ENCODE results near the gene TAS2R16.
"Not testable (repeated sequence)": the region's sequence is repeated elsewhere in the genome, so short reads cannot be mapped to it uniquely, and the experiment has no call there.

Gene TAS2R16

GRCh38 chr7:122983261-122983660 lies 12.2 kb downstream of the TAS2R16 start:
- Histone ChIP-seq H3K27me3 (ENCODE audit: control insufficient read depth in 1 of 2, insufficient read depth in 2 of 2, low read length in 2 of 2) (no peaks in the 10 kb centered on the region), H3K9ac (ENCODE audit: low read depth in 1 of 2, low read length in 2 of 2) (no peak overlapping the region)

GRCh38 chr7:122975341-122975740 lies 20.2 kb downstream of the TAS2R16 start:
- no peak overlapping the region for H3K4me3 ChIP-seq (ENCODE audit: low read depth in 1 of 2, low read length in 2 of 2)
- no peak overlapping the region for H3K9ac ChIP-seq (ENCODE audit: low read depth in 1 of 2, low read length in 2 of 2)
- H3K27ac ChIP-seq (ENCODE audit: low read depth, low read length): no peak overlapping the region
- no peaks in the 10 kb centered on the region for H3K9me3 ChIP-seq (ENCODE audit: control insufficient read depth in 1 of 2, low read length in 2 of 2)
- no peaks in the 10 kb centered on the region for H3K36me3 ChIP-seq (ENCODE audit: control insufficient read depth in 1 of 2, insufficient read depth in 2 of 2, low read length in 2 of 2)
- no peaks in the 10 kb centered on the region for H3K27me3 ChIP-seq (ENCODE audit: control insufficient read depth in 1 of 2, insufficient read depth in 2 of 2, low read length in 2 of 2)
- no peaks in the 10 kb centered on the region for H3K4me1 ChIP-seq (ENCODE audit: control insufficient read depth in 1 of 2, insufficient read depth in 2 of 2, low read length in 2 of 2)

More at GRCh38 chr7:122983261-122983660, 12.2 kb downstream of the TAS2R16 start:
- no peaks in the 10 kb centered on the region for H3K9me3 ChIP-seq (ENCODE audit: control insufficient read depth in 1 of 2, low read length in 2 of 2)
- H3K4me3 ChIP-seq (ENCODE audit: low read depth in 1 of 2, low read length in 2 of 2): no peak overlapping the region
- H3K4me1 ChIP-seq (ENCODE audit: control insufficient read depth in 1 of 2, insufficient read depth in 2 of 2, low read length in 2 of 2): no peaks in the 10 kb centered on the region
- H3K27ac ChIP-seq (ENCODE audit: low read depth, low read length): no peak overlapping the region
- H3K36me3 ChIP-seq (ENCODE audit: control insufficient read depth in 1 of 2, insufficient read depth in 2 of 2, low read length in 2 of 2): no peaks in the 10 kb centered on the region

GRCh38 chr7:122974229-122974628 lies 21.3 kb downstream of the TAS2R16 start:
- Histone ChIP-seq H3K27ac (ENCODE audit: low read depth, low read length) (no peak overlapping the region), H3K9ac (ENCODE audit: low read depth in 1 of 2, low read length in 2 of 2) (no peak overlapping the region), H3K9me3 (ENCODE audit: control insufficient read depth in 1 of 2, low read length in 2 of 2) (no peaks in the 10 kb centered on the region), H3K27me3 (ENCODE audit: control insufficient read depth in 1 of 2, insufficient read depth in 2 of 2, low read length in 2 of 2) (no peaks in the 10 kb centered on the region), H3K36me3 (ENCODE audit: control insufficient read depth in 1 of 2, insufficient read depth in 2 of 2, low read length in 2 of 2) (no peaks in the 10 kb centered on the region), H3K4me3 (ENCODE audit: low read depth in 1 of 2, low read length in 2 of 2) (no peak overlapping the region), H3K4me1 (ENCODE audit: control insufficient read depth in 1 of 2, insufficient read depth in 2 of 2, low read length in 2 of 2) (no peaks in the 10 kb centered on the region)

GRCh38 chr7:122972056-122972455 lies 23.4 kb downstream of the TAS2R16 start:
- Histone ChIP-seq H3K9ac (ENCODE audit: low read depth in 1 of 2, low read length in 2 of 2) (no peak overlapping the region), H3K36me3 (ENCODE audit: control insufficient read depth in 1 of 2, insufficient read depth in 2 of 2, low read length in 2 of 2) (no peaks in the 10 kb centered on the region), H3K4me1 (ENCODE audit: control insufficient read depth in 1 of 2, insufficient read depth in 2 of 2, low read length in 2 of 2) (no peaks in the 10 kb centered on the region), H3K4me3 (ENCODE audit: low read depth in 1 of 2, low read length in 2 of 2) (no peak overlapping the region), H3K9me3 (ENCODE audit: control insufficient read depth in 1 of 2, low read length in 2 of 2) (no peaks in the 10 kb centered on the region), H3K27me3 (ENCODE audit: control insufficient read depth in 1 of 2, insufficient read depth in 2 of 2, low read length in 2 of 2) (no peaks in the 10 kb centered on the region), H3K27ac (ENCODE audit: low read depth, low read length) (no peak overlapping the region)

- Histone ChIP-seq H3K27me3 (ENCODE audit: control insufficient read depth in 1 of 2, insufficient read depth in 2 of 2, low read length in 2 of 2) (no peaks in the 10 kb centered on the region), H3K36me3 (ENCODE audit: control insufficient read depth in 1 of 2, insufficient read depth in 2 of 2, low read length in 2 of 2) (no peaks in the 10 kb centered on the region), H3K9ac (ENCODE audit: low read depth in 1 of 2, low read length in 2 of 2) (no peak overlapping the region), H3K27ac (ENCODE audit: low read depth, low read length) (no peak overlapping the region), H3K9me3 (ENCODE audit: control insufficient read depth in 1 of 2, low read length in 2 of 2) (no peaks in the 10 kb centered on the region), H3K4me1 (ENCODE audit: control insufficient read depth in 1 of 2, insufficient read depth in 2 of 2, low read length in 2 of 2) (no peaks in the 10 kb centered on the region), H3K4me3 (ENCODE audit: low read depth in 1 of 2, low read length in 2 of 2) (no peak overlapping the region)
These were observed 24.5 kb downstream of the TAS2R16 start for GRCh38 chr7:122970740-122971725.

GRCh38 chr7:122968389-122968788 lies 27.1 kb downstream of the TAS2R16 start:
- Histone ChIP-seq H3K9me3 (ENCODE audit: control insufficient read depth in 1 of 2, low read length in 2 of 2) (no peaks in the 10 kb centered on the region), H3K4me3 (ENCODE audit: low read depth in 1 of 2, low read length in 2 of 2) (no peak overlapping the region), H3K4me1 (ENCODE audit: control insufficient read depth in 1 of 2, insufficient read depth in 2 of 2, low read length in 2 of 2) (no peaks in the 10 kb centered on the region), H3K27ac (ENCODE audit: low read depth, low read length) (no peak overlapping the region), H3K27me3 (ENCODE audit: control insufficient read depth in 1 of 2, insufficient read depth in 2 of 2, low read length in 2 of 2) (no peaks in the 10 kb centered on the region), H3K9ac (ENCODE audit: low read depth in 1 of 2, low read length in 2 of 2) (no peak overlapping the region), H3K36me3 (ENCODE audit: control insufficient read depth in 1 of 2, insufficient read depth in 2 of 2, low read length in 2 of 2) (no peaks in the 10 kb centered on the region)

- Histone ChIP-seq H3K27ac (ENCODE audit: low read depth, low read length) (no peak overlapping the region), H3K27me3 (ENCODE audit: control insufficient read depth in 1 of 2, insufficient read depth in 2 of 2, low read length in 2 of 2) (no peaks in the 10 kb centered on the region), H3K36me3 (ENCODE audit: control insufficient read depth in 1 of 2, insufficient read depth in 2 of 2, low read length in 2 of 2) (no peaks in the 10 kb centered on the region), H3K4me3 (ENCODE audit: low read depth in 1 of 2, low read length in 2 of 2) (no peak overlapping the region), H3K9ac (ENCODE audit: low read depth in 1 of 2, low read length in 2 of 2) (no peak overlapping the region), H3K9me3 (ENCODE audit: control insufficient read depth in 1 of 2, low read length in 2 of 2) (no peaks in the 10 kb centered on the region), H3K4me1 (ENCODE audit: control insufficient read depth in 1 of 2, insufficient read depth in 2 of 2, low read length in 2 of 2) (no peaks in the 10 kb centered on the region)
These were observed 30.2 kb downstream of the TAS2R16 start for GRCh38 chr7:122965306-122965705.

GRCh38 chr7:122953678-122954077 lies 41.8 kb downstream of the TAS2R16 start:
- not testable (repeated sequence) for H3K36me3 ChIP-seq (ENCODE audit: control insufficient read depth in 1 of 2, insufficient read depth in 2 of 2, low read length in 2 of 2); H3K27me3 ChIP-seq (ENCODE audit: control insufficient read depth in 1 of 2, insufficient read depth in 2 of 2, low read length in 2 of 2); H3K4me1 ChIP-seq (ENCODE audit: control insufficient read depth in 1 of 2, insufficient read depth in 2 of 2, low read length in 2 of 2); H3K9ac ChIP-seq (ENCODE audit: low read depth in 1 of 2, low read length in 2 of 2); H3K9me3 ChIP-seq (ENCODE audit: control insufficient read depth in 1 of 2, low read length in 2 of 2); H3K27ac ChIP-seq (ENCODE audit: low read depth, low read length); H3K4me3 ChIP-seq (ENCODE audit: low read depth in 1 of 2, low read length in 2 of 2)

- Histone ChIP-seq H3K27ac (ENCODE audit: low read depth, low read length) (no peak overlapping the region), H3K27me3 (ENCODE audit: control insufficient read depth in 1 of 2, insufficient read depth in 2 of 2, low read length in 2 of 2) (no peaks in the 10 kb centered on the region), H3K36me3 (ENCODE audit: control insufficient read depth in 1 of 2, insufficient read depth in 2 of 2, low read length in 2 of 2) (no peaks in the 10 kb centered on the region), H3K4me3 (ENCODE audit: low read depth in 1 of 2, low read length in 2 of 2) (no peak overlapping the region), H3K9me3 (ENCODE audit: control insufficient read depth in 1 of 2, low read length in 2 of 2) (no peaks in the 10 kb centered on the region), H3K9ac (ENCODE audit: low read depth in 1 of 2, low read length in 2 of 2) (no peak overlapping the region), H3K4me1 (ENCODE audit: control insufficient read depth in 1 of 2, insufficient read depth in 2 of 2, low read length in 2 of 2) (no peaks in the 10 kb centered on the region)
These were observed 44.5 kb downstream of the TAS2R16 start for GRCh38 chr7:122951006-122951405.

GRCh38 chr7:122949186-122949585 lies 46.3 kb downstream of the TAS2R16 start:
- H3K4me3 ChIP-seq (ENCODE audit: low read depth in 1 of 2, low read length in 2 of 2): no peak overlapping the region

More at GRCh38 chr7:122949186-122949585, 46.3 kb downstream of the TAS2R16 start:
- no peaks in the 10 kb centered on the region for H3K4me1 ChIP-seq (ENCODE audit: control insufficient read depth in 1 of 2, insufficient read depth in 2 of 2, low read length in 2 of 2)
- no peaks in the 10 kb centered on the region for H3K27me3 ChIP-seq (ENCODE audit: control insufficient read depth in 1 of 2, insufficient read depth in 2 of 2, low read length in 2 of 2)
- H3K9ac ChIP-seq (ENCODE audit: low read depth in 1 of 2, low read length in 2 of 2): no peak overlapping the region
- H3K36me3 ChIP-seq (ENCODE audit: control insufficient read depth in 1 of 2, insufficient read depth in 2 of 2, low read length in 2 of 2): no peaks in the 10 kb centered on the region
- H3K27ac ChIP-seq (ENCODE audit: low read depth, low read length): no peak overlapping the region
- no peaks in the 10 kb centered on the region for H3K9me3 ChIP-seq (ENCODE audit: control insufficient read depth in 1 of 2, low read length in 2 of 2)

All from duodenal mucosa (tissue), 2 donors.